B cell (primary cell): ENCODE results near the gene RFXAP. TPM values are rescaled to one million over a fixed set of nuclear protein-coding genes. Genes with fewer than 3 reads are reported as not detected.

ENCODE experiments used
- ATAC-seq: fragments of 200-7000 bp; cut with Tn5 transposase; one replicate; pipeline ENCODE4 v1.10.0; 2021; ENCODE audit warnings: low read depth, mild to moderate bottlenecking, moderate number of reproducible peaks, moderate library complexity
- CTCF ChIA-PET: fragments of 350-600 bp; sonication (Branson Sonifier 250); formaldehyde crosslinking; loops from one replicate; lab custom pipeline; 2021; ENCODE audit warnings: antibody characterized with exemption, inconsistent platforms; lab: Charles Lee
- POLR2A ChIA-PET: fragments of 350-600 bp; sonication (Branson Sonifier 250); formaldehyde crosslinking; loops from one replicate; lab custom pipeline; 2021; ENCODE audit warnings: antibody characterized with exemption; lab: Charles Lee
- DNase-seq: peaks from one replicate; pipeline ENCODE4 v3.0.0; 2013
- H2AFZ ChIP-seq: 2 replicates; pipeline ENCODE4 v1.6.1; 2012; ENCODE audit warnings: mild to moderate bottlenecking, low read depth, low read length; ENCODE audit not compliant: insufficient read depth, poor library complexity, severe bottlenecking
- H3K27ac ChIP-seq, 2 donors: 1 replicate in 1 of 2; 2 replicates in 1 of 2; pipeline ENCODE4 v1.5.1; 2012 to 2013; ENCODE audit warnings: low read length in 2 of 2, mild to moderate bottlenecking in 2 of 2, moderate library complexity in 1 of 2
- H3K27me3 ChIP-seq, 4 experiments: fragments of 200-600 bp in 1 of 4; sonication (generic) in 1 of 4; replicated peaks in 1 of 4; 1 replicate in 2 of 4; 2 replicates in 2 of 4; pipeline versions ENCODE4 v1.6.1 to v1.7.0; 2013 to 2016; ENCODE audit warnings: low read length in 3 of 4, mild to moderate bottlenecking in 2 of 4, mixed read lengths in 1 of 4, moderate library complexity in 1 of 4; ENCODE audit not compliant: insufficient read depth in 4 of 4, control insufficient read depth in 3 of 4; ENCODE audit errors: control extremely low read depth in 1 of 4
- H3K36me3 ChIP-seq, 2 experiments: replicated peaks in 1 of 2; 1 replicate in 1 of 2; 2 replicates in 1 of 2; pipeline versions ENCODE4 v1.6.1 to v1.7.1; 2013; ENCODE audit warnings: low read length in 1 of 2; ENCODE audit not compliant: insufficient read depth in 2 of 2, control insufficient read depth in 1 of 2; ENCODE audit errors: control extremely low read depth in 1 of 2, extremely low read depth in 1 of 2
- H3K4me1 ChIP-seq, 2 donors: fragments of 200-600 bp in 1 of 2; sonication (generic) in 1 of 2; 1 replicate in 1 of 2; 2 replicates in 1 of 2; pipeline versions ENCODE4 v1.5.1 to v1.6.1; 2013 to 2017; ENCODE audit warnings: low read length in 2 of 2; ENCODE audit not compliant: control insufficient read depth in 2 of 2, insufficient read depth in 2 of 2
- H3K4me2 ChIP-seq: replicated peaks from 2 replicates; pipeline ENCODE3; 2012; ENCODE audit warnings: mild to moderate bottlenecking, low read depth, low read length; ENCODE audit not compliant: poor library complexity, severe bottlenecking
- H3K4me3 ChIP-seq, 5 experiments: fragments of 200-600 bp in 1 of 5; sonication (generic) in 1 of 5; 1 replicate in 3 of 5; 2 replicates in 2 of 5; pipeline versions ENCODE4 v1.5.1 to v1.7.0; 2011 to 2016; ENCODE audit warnings: low read length in 4 of 5, mild to moderate bottlenecking in 4 of 5, low read depth in 2 of 5, control low read depth in 1 of 5, moderate library complexity in 1 of 5; ENCODE audit not compliant: insufficient read depth in 1 of 5; ENCODE audit errors: control extremely low read depth in 1 of 5, extremely low read depth in 1 of 5
- H3K79me2 ChIP-seq: fragments of 200-600 bp; sonication (generic); one replicate; pipeline ENCODE4 v1.6.0; 2016; ENCODE audit warnings: low read length; ENCODE audit not compliant: control insufficient read depth, insufficient read depth
- H3K9ac ChIP-seq: fragments of 200-600 bp; sonication (generic); 2 replicates; pipeline ENCODE4 v1.6.1; 2017; ENCODE audit warnings: mild to moderate bottlenecking, low read length, moderate library complexity
- H3K9me3 ChIP-seq, 3 donors: one replicate each; pipeline versions ENCODE4 v1.6.1 to v1.7.1; 2013; ENCODE audit warnings: low read length in 2 of 3; ENCODE audit not compliant: control insufficient read depth in 2 of 3, insufficient read depth in 1 of 3; ENCODE audit errors: control extremely low read depth in 1 of 3
- H4K20me1 ChIP-seq: 2 replicates; pipeline ENCODE4 v1.6.0; 2012; ENCODE audit warnings: mild to moderate bottlenecking, low read length; ENCODE audit not compliant: insufficient read depth, control insufficient read depth, poor library complexity, severe bottlenecking
- H3K27ac Mint-ChIP-seq: one replicate; pipeline ENCODE4 v1.8.0; 2021; ENCODE audit warnings: mixed read lengths
- H3K27me3 Mint-ChIP-seq: one replicate; pipeline ENCODE4 v1.8.0; 2021; ENCODE audit warnings: mixed read lengths
- H3K4me1 Mint-ChIP-seq: one replicate; pipeline ENCODE4 v1.8.0; 2021; ENCODE audit warnings: mixed read lengths
- H3K4me3 Mint-ChIP-seq: one replicate; pipeline ENCODE4 v1.8.0; 2021; ENCODE audit warnings: mixed read lengths
- H3K9me3 Mint-ChIP-seq: one replicate; pipeline ENCODE4 v1.8.0; 2022; ENCODE audit warnings: mixed read lengths; ENCODE audit not compliant: insufficient read depth
- EZH2 ChIP-seq: IDR thresholded peaks from 2 replicates; pipeline ENCODE4 v1.6.1; 2012; ENCODE audit warnings: borderline replicate concordance, low read depth, mild to moderate bottlenecking, moderate library complexity, low read length; ENCODE audit not compliant: insufficient read depth, poor library complexity, severe bottlenecking
- WGBS: methylation state at CpG from one replicate; pipeline ENCODE4 v1.1.5; 2013; ENCODE audit warnings: missing lambda C conversion rate; ENCODE audit not compliant: insufficient coverage; 5-methylcytosine and 5-hydroxymethylcytosine counted together
- intact Hi-C: fragments of 100-400 bp; cut with micrococcal nuclease; formaldehyde crosslinking; loops from one replicate; pipeline ENCODE4 v1.10.0; 2022
- polyA plus RNA-seq: library from polyadenylated mRNA; depleted of rRNA; stranded (reverse); fragments of >200 nt; gene quantifications from 2 replicates; pipeline ENCODE4 v1.2.3, GENCODE V29; 2012
- total RNA-seq, 2 donors: library from RNA; stranded (reverse); fragments of 120-200 nt in 1 of 2; gene quantifications; 1 replicate in 1 of 2; 2 replicates in 1 of 2; pipeline versions ENCODE4 v1.2.3 to v1.2.4, GENCODE V29; 2013 to 2022
- TF ChIP-seq, protein P1 (sequence below): fragments of 200-600 bp; IDR thresholded peaks from one replicate; pipeline ENCODE4 v1.8.0; 2022; ENCODE audit warnings: antibody characterized with exemption, mild to moderate bottlenecking

RFXAP gene
- total and polyA plus RNA-seq, 2 donors (not counting 1 experiment from before 2014, with no cell fraction given), result 6.6 to 13.5 TPM

DNA sequence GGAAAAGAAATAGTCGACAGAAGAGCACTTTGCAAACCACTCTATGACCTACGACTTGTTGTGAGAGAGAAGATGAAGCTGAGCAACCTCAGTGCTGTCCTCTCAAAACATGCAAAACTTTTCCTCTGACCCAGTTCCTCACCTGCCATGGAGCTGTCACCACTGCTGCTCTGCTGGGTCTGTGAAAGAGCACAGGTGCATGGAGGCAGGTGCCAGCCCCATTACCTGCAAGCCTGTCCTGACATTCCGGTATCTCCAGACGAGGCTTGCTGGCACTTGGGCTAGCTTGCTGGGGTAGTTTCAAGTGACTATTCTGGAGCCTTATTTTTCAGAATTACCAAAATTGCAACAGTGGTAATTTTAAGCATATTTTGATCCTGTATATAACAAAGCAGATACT, 49.5 kb upstream of the RFXAP start:
- peaks cover 9% of the 10 kb centered on the region for H3K9me3 Mint-ChIP-seq
- Histone ChIP-seq H3K27me3 (peaks cover 0 to 4% (median 2%) of the 10 kb centered on the region in 4 experiments), H3K9ac (no peak overlapping the region), H4K20me1 (no peaks in the 10 kb centered on the region), H3K4me1 (no peaks in the 10 kb centered on the region), H3K4me3 (no peak overlapping the region), H3K36me3 (no peaks in the 10 kb centered on the region), H3K27ac (no peak overlapping the region), H2AFZ (no peak overlapping the region), H3K79me2 (no peaks in the 10 kb centered on the region), H3K9me3 (peaks cover 3 to 5% (median 4%) of the 10 kb centered on the region in 3 donors), H3K4me2 (no peak overlapping the region)
- peaks cover 25% of the 10 kb centered on the region for H3K27me3 Mint-ChIP-seq
- WGBS, result 100% methylated on average over 2 of the region's 4 CpGs
- H3K27ac Mint-ChIP-seq, result no peak overlapping the region
- no peak for TF ChIP-seq EZH2
- TF ChIP-seq, protein P1, sequence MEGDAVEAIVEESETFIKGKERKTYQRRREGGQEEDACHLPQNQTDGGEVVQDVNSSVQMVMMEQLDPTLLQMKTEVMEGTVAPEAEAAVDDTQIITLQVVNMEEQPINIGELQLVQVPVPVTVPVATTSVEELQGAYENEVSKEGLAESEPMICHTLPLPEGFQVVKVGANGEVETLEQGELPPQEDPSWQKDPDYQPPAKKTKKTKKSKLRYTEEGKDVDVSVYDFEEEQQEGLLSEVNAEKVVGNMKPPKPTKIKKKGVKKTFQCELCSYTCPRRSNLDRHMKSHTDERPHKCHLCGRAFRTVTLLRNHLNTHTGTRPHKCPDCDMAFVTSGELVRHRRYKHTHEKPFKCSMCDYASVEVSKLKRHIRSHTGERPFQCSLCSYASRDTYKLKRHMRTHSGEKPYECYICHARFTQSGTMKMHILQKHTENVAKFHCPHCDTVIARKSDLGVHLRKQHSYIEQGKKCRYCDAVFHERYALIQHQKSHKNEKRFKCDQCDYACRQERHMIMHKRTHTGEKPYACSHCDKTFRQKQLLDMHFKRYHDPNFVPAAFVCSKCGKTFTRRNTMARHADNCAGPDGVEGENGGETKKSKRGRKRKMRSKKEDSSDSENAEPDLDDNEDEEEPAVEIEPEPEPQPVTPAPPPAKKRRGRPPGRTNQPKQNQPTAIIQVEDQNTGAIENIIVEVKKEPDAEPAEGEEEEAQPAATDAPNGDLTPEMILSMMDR, result no peak
- ATAC-seq, result no peak
- DNase-seq, result no peak
- CTCF ChIA-PET, result no interaction called here
- no peaks in the 10 kb centered on the region for H3K4me1 Mint-ChIP-seq
- POLR2A ChIA-PET, result no interaction called here
- H3K4me3 Mint-ChIP-seq, result no peak overlapping the region
- intact Hi-C loops, result no loop called here

DNA sequence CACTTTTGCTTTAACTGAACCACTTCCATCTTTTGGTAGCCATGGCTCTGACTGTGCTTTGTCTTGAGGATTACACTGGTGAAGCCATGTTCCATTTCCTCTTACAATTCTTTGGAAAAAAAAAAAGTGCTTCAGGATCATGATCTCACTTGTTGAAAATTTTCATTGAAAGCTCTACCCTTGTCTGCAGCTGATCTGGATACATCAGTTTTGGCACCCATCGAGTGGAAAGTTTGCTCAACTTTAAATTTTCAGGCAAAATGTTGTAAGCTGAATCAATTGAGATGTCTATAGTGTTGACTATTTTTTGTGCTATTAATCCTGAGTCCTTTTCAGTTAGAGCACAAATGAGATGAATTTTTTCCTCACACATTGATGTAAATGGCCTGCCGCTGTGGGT, 48.3 kb upstream of the RFXAP start:
- DNase-seq (no peak), ATAC-seq (no peak)
- TF ChIP-seq EZH2, result no peak
- TF ChIP-seq, protein P1, result no peak
- H2AFZ ChIP-seq, result no peak overlapping the region
- no peak overlapping the region for H3K27ac Mint-ChIP-seq
- WGBS, result no CpG with 5 or more reads among the region's 2 CpGs
- no peaks in the 10 kb centered on the region for H3K4me1 Mint-ChIP-seq
- H3K9ac ChIP-seq, result no peak overlapping the region
- ChIA-PET POLR2A (no interaction called here), CTCF (interaction anchor here (0.5 to 0.6 kb wide), 2 partner anchors 271 to 483 kb away, joined by 3 to 5 read pairs; no protein-coding TSS in a partner anchor)
- H3K4me3 Mint-ChIP-seq, result no peak overlapping the region
- no peak overlapping the region for H3K4me3 ChIP-seq
- no peaks in the 10 kb centered on the region for H4K20me1 ChIP-seq
- no peaks in the 10 kb centered on the region for H3K4me1 ChIP-seq
- H3K27ac ChIP-seq, result no peak overlapping the region
- no peaks in the 10 kb centered on the region for H3K36me3 ChIP-seq
- peaks cover 25% of the 10 kb centered on the region for H3K27me3 Mint-ChIP-seq
- H3K9me3 Mint-ChIP-seq, result peaks cover 9% of the 10 kb centered on the region
- H3K9me3 ChIP-seq, result peaks cover 3 to 5% (median 4%) of the 10 kb centered on the region in 3 donors
- intact Hi-C loops, result no loop called here
- peaks cover 0 to 5% (median 3%) of the 10 kb centered on the region in 4 experiments for H3K27me3 ChIP-seq
- H3K79me2 ChIP-seq, result no peaks in the 10 kb centered on the region
- H3K4me2 ChIP-seq, result no peak overlapping the region
